AG20443 (cell line): ENCODE data around the gene CCDC78.

Experiments used
- DNase-seq: peaks from one replicate; pipeline ENCODE4 v3.0.0; 2012; ENCODE audit warnings: low spot score, mixed read lengths

Gene CCDC78

DNA sequence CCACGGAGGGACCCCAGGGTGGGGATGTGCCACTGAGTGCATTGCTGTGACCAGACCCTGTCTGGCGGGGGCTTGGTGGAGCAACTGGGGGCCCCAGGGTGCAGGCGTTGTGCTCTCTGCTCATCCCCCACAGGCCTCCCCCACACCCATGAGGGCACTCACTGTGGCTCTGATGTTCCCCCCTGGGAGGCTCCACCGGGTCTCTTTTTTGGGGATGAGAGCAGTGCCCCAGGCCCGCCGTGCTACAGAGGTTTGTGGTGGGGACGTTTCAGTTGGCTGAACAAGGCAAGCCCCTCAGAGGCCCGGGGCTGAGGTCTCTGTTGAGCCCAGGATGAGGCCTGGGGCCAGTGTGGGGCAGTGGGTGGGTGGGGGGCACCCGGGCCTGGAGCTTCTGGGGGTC is 2.5 kb downstream of the CCDC78 start:
- DNase-seq = no peak

DNA sequence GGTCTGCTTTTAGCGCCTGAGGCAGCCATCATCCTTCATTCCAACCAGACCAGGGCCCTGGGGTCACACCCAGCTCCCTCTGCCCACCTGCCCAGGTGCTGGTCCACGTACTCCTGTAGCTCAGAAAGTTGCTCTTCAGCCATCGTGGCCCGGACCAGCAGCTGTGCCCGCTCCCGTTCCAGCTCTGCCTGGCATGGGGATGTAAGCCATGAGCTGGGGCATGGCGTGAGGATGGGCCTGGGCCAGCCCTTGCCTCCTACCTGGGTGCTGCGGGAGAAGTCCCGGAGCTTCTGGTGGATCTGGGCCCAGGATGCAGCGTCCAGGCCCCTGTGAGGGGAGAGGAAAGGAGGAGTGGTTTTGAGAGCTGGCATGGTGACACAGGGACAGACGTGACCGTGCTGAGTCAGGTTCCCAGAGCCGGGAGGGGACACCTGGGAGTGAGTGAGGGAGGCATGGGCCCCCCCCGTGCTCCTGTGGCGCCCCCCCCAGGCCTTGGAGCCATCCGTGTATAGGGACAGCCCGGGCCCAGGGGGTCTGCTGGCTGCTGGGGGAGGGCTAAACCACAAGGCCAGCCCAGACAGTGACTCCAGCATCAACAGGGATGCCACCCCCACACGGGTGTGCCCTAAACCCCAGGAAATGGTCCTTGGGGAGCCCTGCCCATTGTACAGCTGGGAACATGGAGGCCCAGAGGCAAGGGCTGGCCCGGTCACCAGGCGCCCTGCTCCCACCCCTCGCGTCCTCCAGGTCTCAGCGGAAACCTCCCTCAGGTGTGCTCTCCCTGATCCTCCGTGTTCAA is 3.2 kb downstream of the CCDC78 start:
- DNase-seq = no peak

DNA sequence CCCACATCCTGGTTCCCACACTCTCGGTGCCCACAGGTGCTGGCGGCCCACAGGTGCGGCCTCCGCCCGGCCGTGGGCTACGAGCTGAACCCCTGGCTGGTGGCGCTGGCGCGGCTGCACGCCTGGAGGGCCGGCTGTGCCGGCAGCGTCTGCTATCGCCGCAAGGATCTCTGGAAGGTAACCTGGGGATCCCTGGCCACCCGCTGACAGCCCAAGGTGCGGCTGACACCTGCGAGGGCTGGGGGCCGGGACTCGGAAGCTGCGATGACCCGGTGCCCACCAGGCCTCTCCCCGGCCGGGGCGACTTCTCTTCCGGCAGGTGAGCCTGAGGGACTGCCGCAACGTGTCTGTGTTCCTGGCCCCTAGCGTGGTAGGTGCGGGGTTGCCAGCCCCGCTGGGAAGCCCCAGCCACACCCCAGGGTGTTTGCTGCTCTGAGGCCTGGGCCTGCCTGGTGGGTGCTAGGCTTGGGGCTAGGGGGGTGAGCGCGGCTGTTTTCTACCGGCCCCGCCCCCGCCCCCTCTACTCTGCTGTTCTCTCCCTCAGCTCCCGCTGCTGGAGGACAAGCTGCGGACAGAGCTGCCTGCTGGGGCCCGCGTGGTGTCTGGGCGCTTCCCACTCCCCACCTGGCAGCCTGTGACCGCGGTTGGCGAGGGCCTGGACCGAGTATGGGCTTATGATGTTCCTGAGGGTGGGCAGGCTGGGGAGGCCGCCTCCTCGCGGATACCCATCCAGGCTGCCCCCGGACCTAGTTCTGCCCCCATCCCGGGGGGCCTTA is 4.3 kb downstream of the CCDC78 start:
- DNase-seq = no peak

- DNase-seq = peak; percentile 92
Observed at GRCh38 chr16:720990-721764, 5.1 kb downstream of the CCDC78 start, which contains the start of gene ANTKMT. Gene ANTKMT (plus strand): TSS chr16:721146. CDS start chr16:721275, 129 bp downstream.

DNA sequence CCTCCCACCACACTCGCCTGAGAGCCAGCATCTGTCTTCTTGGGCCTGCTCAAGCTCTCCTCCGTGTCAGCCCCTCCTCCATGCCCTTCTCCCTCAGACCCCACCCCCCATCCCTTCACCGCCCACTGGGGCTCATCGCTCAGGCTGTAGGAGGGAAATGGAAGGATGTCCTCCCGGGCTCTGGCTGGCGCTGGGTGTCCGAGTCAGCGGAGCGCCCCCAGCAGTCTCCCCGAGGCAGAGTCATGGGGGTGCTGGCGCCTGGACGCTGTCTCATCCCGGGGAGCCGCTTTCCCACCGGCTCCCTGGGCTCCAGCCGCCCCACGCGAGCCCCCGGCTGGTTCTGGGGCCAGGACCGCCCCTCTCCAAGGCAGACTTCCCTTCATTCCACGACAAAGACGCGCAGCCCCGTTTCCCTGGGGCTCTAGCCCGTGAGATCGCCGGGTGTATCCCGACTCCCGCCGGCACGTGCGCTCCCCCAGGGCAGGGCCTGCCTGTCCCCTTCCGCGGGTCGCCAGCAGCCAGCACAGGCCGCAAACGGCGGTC is 5.7 kb downstream of the CCDC78 start:
- peak; percentile 66 for DNase-seq

DNA sequence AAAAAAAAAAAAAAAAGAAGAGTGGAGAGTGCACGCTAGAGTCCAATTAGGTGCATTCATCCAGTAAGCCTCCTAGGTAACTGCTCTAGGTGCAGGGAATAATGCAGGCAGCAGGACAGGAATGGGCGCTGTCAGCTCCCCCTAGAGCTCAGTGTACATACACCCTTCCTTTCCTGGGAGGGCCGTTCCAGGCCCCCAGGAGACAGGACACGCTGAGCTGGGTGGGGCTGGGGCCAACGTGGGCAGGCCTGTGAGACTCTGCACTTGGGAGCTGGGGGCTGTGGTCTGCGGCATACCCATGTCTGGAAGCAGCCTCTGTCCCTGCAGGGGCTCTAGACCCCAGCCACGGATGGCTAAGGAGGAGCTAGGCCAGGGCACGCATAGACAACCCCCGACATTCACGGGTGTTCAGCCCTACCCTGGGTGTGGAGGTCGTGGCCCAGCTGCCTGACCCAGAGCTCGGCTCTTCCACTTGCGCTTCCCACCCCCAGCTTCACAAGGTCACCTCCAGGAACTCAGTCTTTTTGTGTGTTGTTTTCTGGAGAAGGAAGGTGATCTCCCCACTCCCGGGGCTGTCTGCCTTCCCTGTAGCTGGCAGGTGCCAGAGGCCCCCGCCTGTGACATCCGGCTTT is 6.3 kb downstream of the CCDC78 start:
- no peak for DNase-seq

DNA sequence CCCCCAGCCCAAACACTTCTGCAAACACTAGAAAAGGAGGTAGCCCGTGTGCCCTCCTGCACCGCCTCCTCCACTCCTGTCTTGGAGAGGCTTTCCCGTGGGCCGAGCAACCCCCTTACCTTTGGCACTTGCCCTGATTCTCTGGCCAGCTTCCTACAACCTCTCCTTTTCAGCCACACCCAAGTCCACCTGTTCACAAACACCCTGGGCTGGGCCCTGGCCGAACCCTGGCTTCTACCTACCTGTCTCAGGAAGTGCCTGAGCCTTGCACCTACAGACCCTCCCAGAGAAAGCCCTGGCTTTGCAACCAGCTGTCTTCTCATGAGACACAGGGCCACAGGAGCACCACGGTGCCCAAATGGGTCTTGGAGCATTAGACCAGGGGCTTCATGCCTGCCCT is 7.3 kb downstream of the CCDC78 start:
- DNase-seq = no peak

GRCh38 chr16:718389-718788 is 7.9 kb downstream of the CCDC78 start:
- DNase-seq = no peak

GRCh38 chr16:717450-718245 is 8.6 kb downstream of the CCDC78 start:
- no peak for DNase-seq

DNA sequence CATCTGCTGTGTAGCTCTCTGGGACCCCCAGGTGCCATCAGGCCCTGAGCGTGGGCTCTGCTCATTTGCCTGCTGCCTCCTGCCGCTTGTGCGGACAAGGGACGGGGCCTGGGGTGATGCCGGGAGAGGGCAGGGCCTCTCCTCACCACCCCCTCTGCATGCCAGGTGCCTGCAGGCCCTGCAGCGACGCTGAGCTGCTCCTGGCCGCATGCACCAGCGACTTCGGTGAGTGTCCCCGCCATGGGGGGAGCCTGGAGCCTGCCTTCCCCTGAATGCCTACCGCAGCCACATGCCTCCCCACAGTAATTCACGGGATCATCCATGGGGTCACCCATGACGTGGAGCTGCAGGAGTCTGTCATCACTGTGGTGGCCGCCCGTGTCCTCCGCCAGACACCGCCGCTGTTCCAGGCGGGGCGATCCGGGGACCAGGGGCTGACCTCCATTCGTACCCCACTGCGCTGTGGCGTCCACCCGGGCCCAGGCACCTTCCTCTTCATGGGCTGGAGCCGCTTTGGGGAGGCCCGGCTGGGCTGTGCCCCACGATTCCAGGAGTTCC is 9.4 kb downstream of the CCDC78 start:
- DNase-seq = no peak

- peak; percentile 57 for DNase-seq
Observed at GRCh38 chr16:716200-716568, 10.1 kb downstream of the CCDC78 start.

- peak; percentile 46 for DNase-seq
Observed at GRCh38 chr16:715477-716199, 10.6 kb downstream of the CCDC78 start.

DNA sequence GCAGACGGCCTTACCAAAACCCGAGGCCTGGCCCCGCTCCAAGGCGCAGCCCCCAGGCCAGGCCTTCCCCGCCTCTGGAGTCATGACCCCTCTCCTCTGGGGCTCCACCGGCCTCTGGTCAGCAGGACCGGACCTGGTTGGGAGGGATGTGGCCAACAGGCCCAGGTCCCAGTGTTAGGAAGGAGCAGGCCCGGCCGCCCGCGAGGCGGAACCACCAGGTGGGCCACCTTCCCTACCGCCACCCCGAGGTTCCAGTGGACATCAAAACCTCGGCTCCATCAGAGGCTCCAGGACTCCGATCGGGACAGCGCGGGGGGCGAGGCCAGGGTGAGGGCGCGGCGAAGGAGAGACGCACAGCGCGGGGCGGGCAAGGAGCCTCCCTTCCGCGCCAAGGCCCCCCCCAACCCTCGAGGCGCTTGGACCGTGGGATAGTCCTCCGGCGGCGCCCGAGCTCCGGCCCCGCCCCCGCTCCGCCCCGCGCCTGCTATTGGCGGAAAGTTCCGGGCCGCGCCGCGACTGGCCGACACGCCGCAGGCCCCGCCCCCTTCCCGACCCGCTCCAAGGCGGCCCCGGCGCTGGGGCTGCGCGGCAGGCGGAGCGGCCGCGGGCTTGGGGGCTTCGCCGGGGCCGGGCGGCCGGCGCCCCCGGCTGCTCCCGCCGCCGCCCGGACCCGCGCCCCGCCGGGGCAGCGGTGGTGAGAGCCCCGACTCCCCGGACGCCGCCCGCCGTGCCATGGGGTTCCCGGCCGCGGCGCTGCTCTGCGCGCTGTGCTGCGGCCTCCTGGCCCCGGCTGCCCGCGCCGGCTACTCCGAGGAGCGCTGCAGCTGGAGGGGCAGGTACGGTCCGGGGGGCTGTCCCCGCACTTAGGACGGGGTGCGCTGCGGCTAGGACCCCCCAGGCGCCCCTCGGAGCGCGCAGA is 11.4 kb downstream of the CCDC78 start, which contains the start of gene METRN:
METRN (plus strand) TSS at position 561 of the 919 bp plus-strand sequence; CDS start at position 733, 172 bp downstream.
- peak; percentile 97 for DNase-seq

DNA sequence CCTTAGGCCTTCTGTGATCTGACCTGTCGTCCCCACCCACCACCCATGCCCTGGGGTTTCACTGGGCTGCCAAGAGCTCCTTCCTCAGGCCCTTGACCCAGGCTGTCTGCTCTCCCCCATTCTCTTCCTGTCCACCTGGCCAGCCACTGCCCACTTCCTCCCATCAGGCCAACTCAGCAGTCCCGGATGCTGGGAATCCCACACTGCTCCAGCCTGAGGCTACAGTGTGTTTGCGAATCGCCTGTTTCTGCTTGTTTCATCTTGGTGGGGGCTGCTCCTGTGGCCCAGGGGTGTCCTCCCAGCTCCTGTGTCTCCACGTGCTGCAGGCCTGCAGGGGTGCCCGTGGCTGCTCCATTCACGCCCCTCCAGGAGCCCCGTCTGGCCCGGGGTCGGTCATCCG is 12.2 kb downstream of the CCDC78 start:
- DNase-seq = no peak

DNA sequence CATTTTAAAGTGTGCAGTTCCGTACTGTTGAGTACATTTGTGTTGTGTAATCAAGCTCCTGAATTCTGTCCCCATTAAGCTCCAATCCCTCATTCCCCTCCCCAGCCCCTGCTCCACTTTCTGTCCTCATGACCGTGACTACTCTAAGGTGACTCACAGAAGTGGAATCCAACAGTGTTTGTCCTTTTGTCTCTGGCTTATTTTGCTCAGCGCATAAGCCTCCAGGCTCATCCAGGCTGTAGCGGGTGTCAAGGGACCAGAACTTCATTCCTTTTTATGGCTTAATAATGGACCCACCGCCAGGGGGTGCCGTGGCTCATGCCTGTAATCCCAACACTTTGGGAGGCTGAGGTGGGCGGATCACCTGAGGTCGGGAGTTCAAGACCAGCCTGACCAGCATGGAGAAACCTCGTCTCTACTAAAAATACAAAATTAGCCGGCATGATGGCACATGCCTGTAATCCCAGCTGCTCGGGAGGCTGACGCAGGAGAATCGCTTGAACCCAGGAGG is 13.4 kb downstream of the CCDC78 start:
- DNase-seq = peak; percentile 84

DNA sequence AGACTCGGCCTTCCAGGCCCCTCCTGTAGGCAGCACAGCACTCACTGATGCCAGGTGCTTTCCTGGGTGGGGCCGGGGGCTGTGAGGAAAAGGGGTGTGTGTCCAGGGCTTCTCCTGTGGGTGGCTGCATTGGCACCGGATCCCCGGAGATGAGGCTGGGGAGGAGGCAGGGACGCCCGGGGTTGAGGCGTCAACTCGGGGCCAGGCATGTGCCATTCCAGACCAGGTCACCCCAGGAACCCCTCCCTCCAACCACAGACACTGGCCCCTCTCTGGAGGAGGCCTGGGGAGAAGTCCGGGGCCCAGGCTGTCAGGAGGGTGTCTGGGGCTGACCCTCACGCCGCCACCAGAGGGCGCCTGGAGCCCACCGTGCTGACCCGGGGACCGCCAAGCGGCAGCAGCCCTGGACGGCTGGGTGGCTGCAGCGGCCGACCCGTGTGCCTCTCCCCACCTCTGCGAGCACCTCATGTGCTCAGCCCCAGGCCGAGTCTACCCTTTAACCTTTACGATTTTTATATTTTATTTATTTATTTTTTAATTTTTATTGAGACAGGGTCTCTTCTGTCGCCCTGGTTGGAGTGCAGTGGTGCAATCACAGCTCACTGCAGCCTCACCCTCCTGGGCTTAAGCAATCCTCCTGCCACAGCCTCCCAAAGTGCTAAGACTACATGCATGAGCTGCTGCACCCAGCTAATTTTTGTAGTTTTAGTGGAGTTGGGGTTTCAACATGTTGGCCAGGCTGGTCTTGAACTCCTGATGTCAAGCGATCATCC is 14.5 kb downstream of the CCDC78 start:
- peak; percentile 90 for DNase-seq

DNA sequence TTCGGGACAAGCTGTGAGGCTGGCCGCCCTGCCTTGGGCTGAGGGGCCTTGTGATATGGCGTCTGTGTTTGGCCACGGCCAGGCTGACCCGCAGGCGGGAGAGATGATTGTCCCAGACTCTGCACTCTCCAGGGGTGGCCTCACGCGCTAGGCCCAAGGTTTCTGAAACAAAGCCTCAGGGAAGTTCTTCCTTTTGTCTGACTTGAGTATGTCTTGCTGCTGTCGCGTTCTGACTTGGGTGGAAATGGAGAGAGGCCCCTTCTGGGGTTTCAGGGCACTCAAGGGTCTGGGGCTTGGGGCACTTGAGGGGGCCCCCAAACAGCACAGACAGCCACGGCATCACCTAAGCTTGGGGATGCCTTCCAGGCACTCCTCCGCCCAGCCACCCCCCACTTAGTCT is 15.2 kb downstream of the CCDC78 start:
- DNase-seq = no peak
